HG03175 (cell line): ENCODE results near the gene TMEM132D.

ENCODE experiments used
- ATAC-seq: cut with Tn5 transposase; IDR thresholded peaks from one replicate; pipeline ENCODE4 v1.9.1; 2021; ENCODE audit warnings: mild to moderate bottlenecking, moderate library complexity; ENCODE audit not compliant: unreplicated experiment

The TMEM132D gene

GRCh38 chr12:129606239-129606638 lies 297.6 kb downstream of the TMEM132D start:
- no peak for ATAC-seq

GRCh38 chr12:129605666-129606065 lies 298.2 kb downstream of the TMEM132D start:
- no peak for ATAC-seq

GRCh38 chr12:129604506-129604905 lies 299.3 kb downstream of the TMEM132D start:
- ATAC-seq, result no peak

- no peak for ATAC-seq
These were observed 304.4 kb downstream of the TMEM132D start for GRCh38 chr12:129599406-129599805.

GRCh38 chr12:129594098-129594497 lies 309.7 kb downstream of the TMEM132D start:
- no peak for ATAC-seq

GRCh38 chr12:129592449-129592848 lies 311.4 kb downstream of the TMEM132D start:
- ATAC-seq, result no peak

GRCh38 chr12:129589503-129589902 lies 314.3 kb downstream of the TMEM132D start:
- ATAC-seq, result no peak

GRCh38 chr12:129588142-129588541 lies 315.7 kb downstream of the TMEM132D start:
- ATAC-seq, result no peak

GRCh38 chr12:129585296-129585695 lies 318.5 kb downstream of the TMEM132D start:
- ATAC-seq, result no peak

- ATAC-seq, result no peak
These were observed 323.9 kb downstream of the TMEM132D start for GRCh38 chr12:129579879-129580278.

- no peak for ATAC-seq
These were observed 331.8 kb downstream of the TMEM132D start for GRCh38 chr12:129571901-129572494.

GRCh38 chr12:129570796-129571400 lies 332.9 kb downstream of the TMEM132D start:
- no peak for ATAC-seq

- no peak for ATAC-seq
These were observed 337.0 kb downstream of the TMEM132D start for GRCh38 chr12:129566800-129567199.

GRCh38 chr12:129564768-129565167 lies 339.1 kb downstream of the TMEM132D start:
- ATAC-seq, result no peak

GRCh38 chr12:129563266-129563665 lies 340.6 kb downstream of the TMEM132D start:
- ATAC-seq, result no peak

- ATAC-seq, result no peak
These were observed 342.5 kb downstream of the TMEM132D start for GRCh38 chr12:129561304-129561703.

- ATAC-seq, result no peak
These were observed 344.0 kb downstream of the TMEM132D start for GRCh38 chr12:129559776-129560175.

GRCh38 chr12:129558036-129558435 lies 345.8 kb downstream of the TMEM132D start:
- no peak for ATAC-seq

GRCh38 chr12:129556082-129556481 lies 347.7 kb downstream of the TMEM132D start:
- ATAC-seq, result no peak

GRCh38 chr12:129552996-129553750 lies 350.7 kb downstream of the TMEM132D start:
- ATAC-seq, result no peak

- no peak for ATAC-seq
These were observed 352.4 kb downstream of the TMEM132D start for GRCh38 chr12:129551441-129551840.

GRCh38 chr12:129550353-129550752 lies 353.5 kb downstream of the TMEM132D start:
- no peak for ATAC-seq
